ENCODE results near the gene RSBN1. TPM values are rescaled to one million over a fixed set of nuclear protein-coding genes. Genes with fewer than 3 reads are reported as not detected.

RSBN1 gene
- total and polyA plus RNA-seq, 9 of the 15 experiments (the other 6 are each of a cell fraction or from before 2014, with no cell fraction given), result 4.5 to 24.3 (median 13.0) TPM

GRCh38 chr1:113759333-113760101 is 52.8 kb downstream of the RSBN1 start, which contains the start of gene PHTF1 (continued):
- TF ChIP-seq GTF3C2 (IDR thresholded peaks at IDR 0.05; ENCODE audit: borderline replicate concordance, extremely low read depth, insufficient read length), result no peak
- TF ChIP-seq FOXM1 (IDR thresholded peaks at IDR 0.05; ENCODE audit: low read depth), result no peak
- TF ChIP-seq FOXM1 (CRISPR knock-in tag; IDR thresholded peaks at IDR 0.05; ENCODE audit: low read depth), result 0 out of 2 replicates have a peak, but pooled peaks have one; percentile 28
- TF ChIP-seq ZBTB17 (CRISPR knock-in tag; IDR thresholded peaks at IDR 0.05), result peak; percentile 96; the same call in 1 of the 2 replicates
- no peak for TF ChIP-seq FOXJ3 (CRISPR knock-in tag; IDR thresholded peaks at IDR 0.05)
- TF ChIP-seq, protein P1, sequence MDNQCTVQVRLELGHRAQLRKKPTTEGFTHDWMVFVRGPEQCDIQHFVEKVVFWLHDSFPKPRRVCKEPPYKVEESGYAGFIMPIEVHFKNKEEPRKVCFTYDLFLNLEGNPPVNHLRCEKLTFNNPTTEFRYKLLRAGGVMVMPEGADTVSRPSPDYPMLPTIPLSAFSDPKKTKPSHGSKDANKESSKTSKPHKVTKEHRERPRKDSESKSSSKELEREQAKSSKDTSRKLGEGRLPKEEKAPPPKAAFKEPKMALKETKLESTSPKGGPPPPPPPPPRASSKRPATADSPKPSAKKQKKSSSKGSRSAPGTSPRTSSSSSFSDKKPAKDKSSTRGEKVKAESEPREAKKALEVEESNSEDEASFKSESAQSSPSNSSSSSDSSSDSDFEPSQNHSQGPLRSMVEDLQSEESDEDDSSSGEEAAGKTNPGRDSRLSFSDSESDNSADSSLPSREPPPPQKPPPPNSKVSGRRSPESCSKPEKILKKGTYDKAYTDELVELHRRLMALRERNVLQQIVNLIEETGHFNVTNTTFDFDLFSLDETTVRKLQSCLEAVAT (IDR thresholded peaks at IDR 0.05), result peak; percentile 15 to 52; a peak in 3 of 4 replicates
- peak; percentile 6 to 75; a peak in 2 of 4 replicates for TF ChIP-seq MNT (conservative IDR thresholded peaks at IDR 0.05)
- no peak for TF ChIP-seq ZNF696 (CRISPR knock-in tag; conservative IDR thresholded peaks at IDR 0.05)
- no peak for TF ChIP-seq NEUROD1 (IDR thresholded peaks at IDR 0.05; ENCODE audit: borderline replicate concordance, low read depth, low read length, partially characterized antibody)
- TF ChIP-seq ELF1 (tag; IDR thresholded peaks at IDR 0.05), result peak; percentile 88
- peak; percentile 85; the same call in 1 of the 2 replicates for TF ChIP-seq NFRKB (IDR thresholded peaks at IDR 0.05; ENCODE audit: low read depth)
- TF ChIP-seq ZC3H11A (IDR thresholded peaks at IDR 0.05; ENCODE audit: low read depth, low read length), result no peak
- peak; percentile 11 for TF ChIP-seq ZNF395 (CRISPR knock-in tag; IDR thresholded peaks at IDR 0.05)
- TF ChIP-seq, protein P2, sequence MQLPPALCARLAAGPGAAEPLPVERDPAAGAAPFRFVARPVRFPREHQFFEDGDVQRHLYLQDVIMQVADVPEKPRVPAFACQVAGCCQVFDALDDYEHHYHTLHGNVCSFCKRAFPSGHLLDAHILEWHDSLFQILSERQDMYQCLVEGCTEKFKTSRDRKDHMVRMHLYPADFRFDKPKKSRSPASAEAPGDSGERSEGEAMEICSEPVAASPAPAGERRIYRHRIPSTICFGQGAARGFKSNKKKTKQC (CRISPR knock-in tag; IDR thresholded peaks at IDR 0.05), result peak; percentile 15; the same call in 1 of the 2 replicates
- TF ChIP-seq CEBPB (tag; IDR thresholded peaks at IDR 0.05), result no peak
